ENCODE data around the gene EML6. TPM values are rescaled to one million over a fixed set of nuclear protein-coding genes. Genes with fewer than 3 reads are reported as not detected.

The EML6 gene
- total RNA-seq, 3 donors from 2014 or later = 3.4 to 7.3 (median 5.3) TPM

DNA sequence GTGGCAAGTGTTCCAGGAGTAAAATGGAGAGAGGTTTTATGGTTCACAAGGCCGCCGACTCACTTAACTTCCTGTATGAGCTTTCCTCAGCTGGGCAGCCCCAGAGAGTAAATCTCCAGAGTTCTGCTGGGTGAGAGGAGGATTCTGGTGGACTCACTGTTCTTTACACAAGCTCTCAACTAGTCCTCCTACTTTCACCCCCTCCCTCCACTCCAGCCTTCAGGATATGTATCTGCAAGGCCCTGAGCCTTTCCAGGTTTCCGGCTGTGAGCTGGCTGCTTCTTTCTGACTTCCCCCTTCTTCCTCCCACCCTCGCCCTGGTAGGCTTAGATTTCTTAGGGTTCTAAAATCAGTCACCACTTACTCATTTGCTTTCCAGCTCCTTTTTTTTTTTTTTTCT lies 34.0 kb downstream of the EML6 start:
- Histone ChIP-seq H3K4me3 (no peak overlapping the region), H3K36me3 (ENCODE audit: low read depth) (no peaks in the 10 kb centered on the region), H3K4me1 (ENCODE audit: low read depth) (no peaks in the 10 kb centered on the region), H3K9me3 (no peaks in the 10 kb centered on the region)
- TF ChIP-seq, protein P1, sequence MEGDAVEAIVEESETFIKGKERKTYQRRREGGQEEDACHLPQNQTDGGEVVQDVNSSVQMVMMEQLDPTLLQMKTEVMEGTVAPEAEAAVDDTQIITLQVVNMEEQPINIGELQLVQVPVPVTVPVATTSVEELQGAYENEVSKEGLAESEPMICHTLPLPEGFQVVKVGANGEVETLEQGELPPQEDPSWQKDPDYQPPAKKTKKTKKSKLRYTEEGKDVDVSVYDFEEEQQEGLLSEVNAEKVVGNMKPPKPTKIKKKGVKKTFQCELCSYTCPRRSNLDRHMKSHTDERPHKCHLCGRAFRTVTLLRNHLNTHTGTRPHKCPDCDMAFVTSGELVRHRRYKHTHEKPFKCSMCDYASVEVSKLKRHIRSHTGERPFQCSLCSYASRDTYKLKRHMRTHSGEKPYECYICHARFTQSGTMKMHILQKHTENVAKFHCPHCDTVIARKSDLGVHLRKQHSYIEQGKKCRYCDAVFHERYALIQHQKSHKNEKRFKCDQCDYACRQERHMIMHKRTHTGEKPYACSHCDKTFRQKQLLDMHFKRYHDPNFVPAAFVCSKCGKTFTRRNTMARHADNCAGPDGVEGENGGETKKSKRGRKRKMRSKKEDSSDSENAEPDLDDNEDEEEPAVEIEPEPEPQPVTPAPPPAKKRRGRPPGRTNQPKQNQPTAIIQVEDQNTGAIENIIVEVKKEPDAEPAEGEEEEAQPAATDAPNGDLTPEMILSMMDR (IDR thresholded peaks at IDR 0.05) = no peak
- intact Hi-C loops (cut with DNase I, micrococcal nuclease) = no loop called here
- DNase-seq (no peak), ATAC-seq (no peak)

DNA sequence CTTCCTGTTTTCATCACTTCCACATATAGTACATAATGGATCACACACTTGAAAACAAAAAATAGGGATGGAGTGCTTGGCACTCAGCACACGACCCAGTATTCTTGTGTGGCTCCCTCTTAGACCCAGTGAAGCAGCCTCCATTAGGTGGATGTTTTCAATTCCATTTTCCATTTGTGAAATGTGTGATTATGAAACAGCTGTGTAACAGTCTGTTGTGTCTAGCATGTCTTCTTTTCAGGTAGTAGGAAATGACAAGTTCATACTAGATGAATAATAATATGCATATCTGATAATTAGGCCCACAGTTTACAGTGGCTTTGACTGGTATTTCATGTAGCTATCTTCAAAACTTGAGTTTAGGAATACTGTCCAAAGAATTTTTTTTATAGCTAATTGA lies 35.5 kb downstream of the EML6 start:
- Histone ChIP-seq H3K4me1 (ENCODE audit: low read depth) (no peaks in the 10 kb centered on the region), H3K36me3 (ENCODE audit: low read depth) (no peaks in the 10 kb centered on the region), H3K9me3 (no peaks in the 10 kb centered on the region), H3K4me3 (no peak overlapping the region)
- TF ChIP-seq, protein P1 (IDR thresholded peaks at IDR 0.05) = no peak
- no peak for DNase-seq
- intact Hi-C loops (cut with DNase I, micrococcal nuclease) = no loop called here
- ATAC-seq = no peak

DNA sequence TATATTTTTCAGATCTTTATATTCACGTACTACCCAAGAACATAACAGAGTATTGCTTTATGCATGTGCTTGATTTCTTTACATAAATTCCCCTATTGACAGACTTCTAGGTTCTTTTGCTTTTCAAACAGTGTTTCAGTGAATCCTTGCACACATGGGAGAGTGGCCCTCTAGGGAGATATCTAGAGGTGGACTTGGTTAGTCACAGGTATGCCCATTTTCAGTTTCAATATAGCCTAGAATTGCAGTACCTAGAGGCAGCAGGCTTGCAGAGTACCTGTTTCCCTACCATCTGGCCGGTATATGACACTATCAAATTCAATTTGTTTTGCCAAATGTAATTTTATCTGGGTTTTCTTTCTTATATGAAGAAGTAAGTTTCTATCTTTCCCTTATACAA lies 36.8 kb downstream of the EML6 start:
- Histone ChIP-seq H3K4me1 (ENCODE audit: low read depth) (no peaks in the 10 kb centered on the region), H3K36me3 (ENCODE audit: low read depth) (no peaks in the 10 kb centered on the region), H3K9me3 (no peaks in the 10 kb centered on the region), H3K4me3 (no peak overlapping the region)
- ATAC-seq (no peak), DNase-seq (no peak)
- intact Hi-C loops (cut with DNase I, micrococcal nuclease) = no loop called here
- TF ChIP-seq, protein P1 (IDR thresholded peaks at IDR 0.05) = no peak

DNA sequence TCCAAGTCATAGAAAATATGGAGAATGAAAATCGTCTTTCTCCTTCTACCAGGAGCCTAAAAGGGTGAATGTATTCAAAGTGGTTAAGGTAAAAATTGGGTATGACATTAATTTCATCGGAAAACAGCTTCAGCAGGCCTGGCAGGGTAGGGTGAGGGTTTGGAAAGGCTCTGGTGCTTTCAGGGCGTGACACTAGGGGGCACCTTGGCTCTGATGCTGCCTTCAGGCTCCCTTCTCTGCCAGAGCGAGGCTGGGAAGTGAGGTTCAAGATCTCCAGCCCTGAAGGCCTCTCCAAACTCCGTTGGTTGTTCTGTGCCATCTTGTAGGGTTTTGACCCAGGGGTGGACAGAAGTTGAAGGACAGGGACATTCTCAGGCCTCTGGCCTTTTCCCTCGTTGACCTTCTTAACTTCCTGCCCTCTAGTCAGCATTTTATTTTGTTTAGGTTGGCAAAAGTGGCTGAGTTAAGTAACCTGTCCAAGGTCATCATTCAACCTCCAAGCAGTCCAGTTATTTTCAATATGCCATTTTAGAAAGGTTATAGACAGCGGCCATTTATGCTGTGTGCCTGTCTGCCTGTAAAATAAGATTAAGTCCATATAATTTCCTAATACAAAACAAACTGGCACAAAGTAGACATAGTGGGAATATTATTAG lies 40.3 kb downstream of the EML6 start:
- Histone ChIP-seq H3K4me1 (ENCODE audit: low read depth) (no peaks in the 10 kb centered on the region), H3K9me3 (no peaks in the 10 kb centered on the region), H3K36me3 (ENCODE audit: low read depth) (no peaks in the 10 kb centered on the region), H3K4me3 (no peak overlapping the region)
- intact Hi-C loops (cut with DNase I, micrococcal nuclease) = no loop called here
- ATAC-seq (peak; percentile 44), DNase-seq (peak in 2 of 3 donors; percentile 25 to 41)
- TF ChIP-seq, protein P1 (IDR thresholded peaks at IDR 0.05) = no peak

DNA sequence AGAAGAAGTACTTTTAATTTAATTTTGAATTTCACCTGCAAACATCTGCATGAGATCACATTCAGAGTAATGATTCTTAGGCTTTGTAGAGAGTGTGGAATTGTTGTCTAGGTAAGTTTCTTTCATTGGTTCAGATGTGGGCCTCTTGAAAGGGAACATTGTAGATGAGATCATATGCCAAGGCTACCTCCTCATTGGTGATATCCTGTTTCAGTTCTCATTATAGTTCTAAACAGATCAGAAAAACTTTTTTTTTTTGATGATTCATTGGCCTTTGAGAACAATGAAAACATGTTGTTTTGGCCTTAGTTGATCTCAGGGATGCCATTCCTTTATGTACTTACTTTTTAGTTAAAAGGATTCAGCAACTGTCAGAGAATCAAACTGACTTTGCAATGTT lies 44.5 kb downstream of the EML6 start:
- no peaks in the 10 kb centered on the region for H3K4me1 ChIP-seq (ENCODE audit: low read depth)
- ATAC-seq (no peak), DNase-seq (no peak)
- TF ChIP-seq, protein P1 (IDR thresholded peaks at IDR 0.05) = no peak
- intact Hi-C loops (cut with DNase I, micrococcal nuclease) = no loop called here
- no peaks in the 10 kb centered on the region for H3K36me3 ChIP-seq (ENCODE audit: low read depth)
- no peak overlapping the region for H3K4me3 ChIP-seq
- H3K9me3 ChIP-seq = no peaks in the 10 kb centered on the region

Data from mucosa of descending colon (tissue), 3 donors.